Measurements from ENCODE around the gene NME8. TPM values are rescaled to one million over a fixed set of nuclear protein-coding genes. Genes with fewer than 3 reads are reported as not detected.

NME8 gene
- total RNA-seq, 4 donors from 2014 or later = not detected

DNA sequence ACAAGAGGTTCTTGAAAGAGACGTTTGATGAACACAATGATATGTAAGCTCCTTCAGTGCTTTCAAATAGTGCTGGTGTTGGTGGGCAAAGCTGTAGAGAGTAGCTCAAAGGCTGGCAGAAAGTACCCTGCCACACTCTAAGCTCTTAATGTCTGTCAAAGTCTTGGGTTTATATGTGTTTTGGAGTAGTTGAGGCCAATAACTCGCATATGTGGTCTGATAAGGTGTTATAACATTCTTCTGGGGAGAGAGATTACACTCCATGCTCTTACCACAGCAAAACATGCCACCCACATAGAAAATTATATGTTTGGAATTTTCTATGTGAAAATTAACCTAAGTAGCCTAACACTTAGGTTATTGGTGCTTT is 30.8 kb upstream of the NME8 start:
- no peaks in the 10 kb centered on the region for H3K4me1 ChIP-seq
- no peak overlapping the region for H3K4me3 ChIP-seq
- WGBS, 2 donors = 41 to 54% methylated on average over 2 of the region's 2 CpGs
- peaks cover 0 to 6% (median 0%) of the 10 kb centered on the region in 3 donors for H3K9me3 ChIP-seq
- H3K27ac ChIP-seq = no peak overlapping the region
- DNase-seq = no peak
- intact Hi-C loops (cut with DNase I) = no loop called here
- no peak for TF ChIP-seq CTCF (IDR thresholded peaks at IDR 0.05)
- no peak for TF ChIP-seq POLR2A (IDR thresholded peaks at IDR 0.05)
- H3K27me3 ChIP-seq = no peaks in the 10 kb centered on the region
- H3K36me3 ChIP-seq = no peaks in the 10 kb centered on the region

DNA sequence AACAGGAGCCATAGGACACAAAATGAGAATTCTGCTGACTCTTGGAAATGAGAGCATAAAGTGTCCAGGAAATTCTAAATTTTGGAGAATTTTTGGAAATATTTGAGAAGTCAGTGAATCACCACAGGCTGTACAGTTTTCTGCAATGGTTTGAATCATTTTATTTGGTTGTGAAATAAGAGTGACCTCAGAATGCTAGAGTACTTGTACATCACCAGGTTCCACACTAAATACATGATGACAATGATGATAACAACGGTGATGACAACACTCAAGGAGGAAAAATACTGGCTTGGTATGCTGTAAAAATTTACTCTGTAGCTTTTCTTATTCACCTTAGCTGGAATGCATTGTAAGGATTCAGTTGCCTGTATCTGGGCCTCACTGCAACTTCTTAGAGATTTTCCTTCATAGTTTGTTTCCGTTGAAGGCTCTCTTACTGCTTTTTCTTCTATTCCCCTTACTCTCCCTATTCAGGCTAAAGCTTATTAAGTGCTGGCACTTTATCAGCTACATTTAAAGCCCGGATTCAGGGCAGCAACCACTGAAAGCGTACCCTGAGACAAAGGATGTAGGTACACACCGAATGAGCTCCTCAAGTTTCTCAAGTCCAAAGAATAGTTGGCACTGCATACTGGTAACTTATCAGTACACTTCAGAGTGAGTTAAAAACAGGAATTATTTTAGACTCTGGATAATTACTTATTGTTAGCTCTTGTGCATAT is 30.2 kb upstream of the NME8 start:
- Histone ChIP-seq H3K4me3 (no peak overlapping the region), H3K4me1 (no peaks in the 10 kb centered on the region), H3K36me3 (no peaks in the 10 kb centered on the region), H3K9me3 (peaks cover 0 to 6% (median 0%) of the 10 kb centered on the region in 3 donors), H3K27me3 (no peaks in the 10 kb centered on the region), H3K27ac (no peak overlapping the region)
- 49 to 65% methylated on average over 5 of the region's 5 CpGs for WGBS, 2 donors
- intact Hi-C loops (cut with DNase I) = no loop called here
- no peak for DNase-seq
- TF ChIP-seq POLR2A (IDR thresholded peaks at IDR 0.05) (no peak), CTCF (IDR thresholded peaks at IDR 0.05) (no peak)

GRCh38 chr7:37820708-37821468 is 27.5 kb upstream of the NME8 start:
- Histone ChIP-seq H3K4me1 (no peaks in the 10 kb centered on the region), H3K27ac (no peak overlapping the region), H3K27me3 (no peaks in the 10 kb centered on the region), H3K9me3 (peaks cover 0 to 6% (median 0%) of the 10 kb centered on the region in 3 donors), H3K4me3 (no peak overlapping the region), H3K36me3 (no peaks in the 10 kb centered on the region)
- WGBS, 2 donors = 49 to 78% methylated on average over 3 of the region's 3 CpGs
- TF ChIP-seq CTCF (IDR thresholded peaks at IDR 0.05) = no peak
- no peak for TF ChIP-seq POLR2A (IDR thresholded peaks at IDR 0.05)
- DNase-seq = no peak
- intact Hi-C loops (cut with DNase I) = no loop called here

- 93 to 100% methylated on average over 2 of the region's 2 CpGs for WGBS, 2 donors
- TF ChIP-seq POLR2A (IDR thresholded peaks at IDR 0.05) (no peak), CTCF (IDR thresholded peaks at IDR 0.05) (no peak)
- intact Hi-C loops (cut with DNase I) = no loop called here
- Histone ChIP-seq H3K27me3 (no peaks in the 10 kb centered on the region), H3K4me1 (no peaks in the 10 kb centered on the region), H3K27ac (no peak overlapping the region), H3K9me3 (peaks cover 0 to 6% (median 0%) of the 10 kb centered on the region in 3 donors), H3K4me3 (no peak overlapping the region), H3K36me3 (no peaks in the 10 kb centered on the region)
- DNase-seq = no peak
Measured at GRCh38 chr7:37822946-37823345, 25.5 kb upstream of the NME8 start.

DNA sequence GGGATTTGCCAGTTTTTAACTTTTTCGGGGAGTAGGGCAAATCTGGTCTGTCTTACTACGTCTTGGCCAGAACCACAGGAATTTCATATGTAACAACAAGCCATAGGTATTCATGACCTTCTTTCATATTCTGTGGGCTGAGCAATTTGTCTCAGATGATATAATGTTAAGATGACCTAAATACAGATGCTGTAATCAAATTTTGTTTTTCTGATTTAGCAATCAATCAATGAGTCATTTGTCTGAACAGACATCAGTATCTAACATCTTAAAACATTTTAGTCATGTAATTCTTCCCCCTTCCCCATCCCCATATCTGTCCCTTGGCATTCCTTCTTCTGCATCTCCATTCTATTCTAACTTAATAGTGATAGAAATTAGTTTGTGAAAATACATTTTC is 24.8 kb upstream of the NME8 start:
- no peaks in the 10 kb centered on the region for H3K4me1 ChIP-seq
- intact Hi-C loops (cut with DNase I) = no loop called here

More for the DNA sequence above, 24.8 kb upstream of the NME8 start:
- Histone ChIP-seq H3K4me3 (no peak overlapping the region), H3K27ac (no peak overlapping the region), H3K36me3 (no peaks in the 10 kb centered on the region), H3K27me3 (no peaks in the 10 kb centered on the region), H3K9me3 (peaks cover 0 to 6% (median 0%) of the 10 kb centered on the region in 3 donors)
- no peak for TF ChIP-seq CTCF (IDR thresholded peaks at IDR 0.05)
- TF ChIP-seq POLR2A (IDR thresholded peaks at IDR 0.05) = no peak
- 27 to 51% methylated on average over 2 of the region's 2 CpGs for WGBS, 2 donors
- DNase-seq = no peak

All from esophagus squamous epithelium (tissue), 5 donors.